Islet of Langerhans (tissue), 1 donor: ENCODE measurements around the gene ZBTB7C.

ENCODE experiments used
- FAIRE-seq: peaks from one replicate; lab custom pipeline; 2011; peaks lifted over from hg19 to GRCh38; lab: Jason Lieb, UNC

Gene ZBTB7C

DNA sequence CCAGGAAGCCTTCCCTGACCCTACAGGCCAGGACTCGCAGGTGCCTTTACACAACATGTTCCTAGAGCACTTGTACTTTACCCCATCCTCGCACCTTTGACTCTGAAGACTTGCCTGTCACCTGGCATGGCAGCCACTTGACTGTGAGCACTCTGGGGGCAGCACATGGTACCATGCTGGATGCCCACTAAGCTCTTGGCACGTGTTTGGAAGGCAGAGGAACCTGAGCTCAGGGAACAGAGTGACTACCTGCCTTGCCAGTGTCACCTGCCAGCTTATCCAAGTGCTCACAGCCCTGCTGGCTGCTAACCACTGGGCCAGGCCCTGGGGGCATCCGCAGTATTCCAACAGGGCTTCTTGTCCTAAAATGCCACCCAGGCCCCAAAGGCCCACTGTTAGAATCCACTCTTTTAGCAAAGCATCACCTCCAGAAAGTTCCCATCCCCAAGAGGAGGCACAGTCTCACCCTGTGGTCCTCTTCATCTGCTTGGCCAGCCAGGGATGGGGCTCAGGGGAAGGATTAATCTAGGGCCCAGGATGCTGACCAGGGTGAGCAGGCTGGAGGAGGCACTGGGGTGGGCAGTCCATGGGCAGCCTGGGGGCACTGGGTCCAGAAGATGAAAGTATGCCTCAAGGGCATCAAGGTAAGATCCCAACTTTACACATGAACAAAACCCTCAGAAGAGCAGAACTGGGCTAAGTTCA is 57.0 kb downstream of the ZBTB7C start:
- FAIRE-seq: no peak

DNA sequence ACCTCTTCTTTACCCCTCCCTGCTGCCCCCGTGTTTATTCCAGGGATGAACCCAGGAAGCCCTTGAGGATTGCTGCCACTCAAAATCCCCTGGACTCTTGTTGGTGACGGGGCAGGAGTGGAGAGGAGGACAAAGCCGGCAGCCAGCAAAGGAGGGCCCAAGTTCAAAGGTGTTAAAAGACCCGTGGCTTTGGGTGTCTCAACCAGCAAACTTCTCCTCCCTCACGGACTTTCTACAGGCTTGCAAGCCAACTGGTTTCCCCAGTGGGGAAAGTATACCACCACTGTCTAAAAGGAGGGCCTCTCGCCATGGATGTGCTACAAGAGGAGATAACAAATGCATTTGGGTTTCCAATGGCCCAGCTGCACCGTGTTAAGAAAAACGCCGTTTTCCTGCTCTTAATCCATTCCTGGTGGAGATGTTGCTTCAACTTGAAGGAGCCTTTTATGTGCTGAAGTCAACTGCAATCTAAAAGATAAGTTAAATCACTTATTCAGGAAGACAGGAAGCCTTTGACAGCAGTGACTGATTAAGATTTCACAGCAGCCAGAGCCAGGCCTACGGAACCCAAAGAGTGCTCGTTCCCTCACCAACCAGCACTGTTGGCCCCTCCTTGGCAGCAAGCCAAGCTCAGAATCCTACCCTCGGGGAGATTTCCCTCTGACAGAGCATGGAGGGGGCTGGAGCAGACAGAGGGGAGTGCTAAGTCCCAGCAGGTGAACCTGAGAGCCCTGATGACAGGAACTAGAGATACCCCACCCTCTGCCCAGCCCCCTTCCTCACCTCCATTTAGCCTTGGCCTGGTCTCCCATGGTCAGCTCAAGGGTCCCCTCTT is 57.8 kb downstream of the ZBTB7C start:
- FAIRE-seq: no peak

DNA sequence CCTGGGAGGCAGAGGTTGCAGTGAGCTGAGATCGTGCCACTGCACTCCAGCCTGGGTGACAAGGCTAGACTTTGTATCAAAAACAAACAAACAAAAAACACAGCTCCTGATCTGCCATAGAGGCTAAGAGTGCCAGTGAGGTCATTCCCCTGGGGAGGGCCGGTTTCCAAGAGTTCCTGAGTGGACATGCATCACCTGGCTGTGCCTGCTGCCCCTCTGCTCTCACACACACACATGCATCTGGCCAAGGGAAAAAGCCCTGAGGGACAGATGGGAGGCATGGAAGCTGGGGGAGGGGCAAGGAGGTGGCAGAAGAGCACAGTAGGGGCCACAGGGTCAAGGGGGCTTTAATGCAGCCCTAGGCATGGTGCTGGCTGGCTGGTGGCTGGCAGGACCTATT is 60.4 kb downstream of the ZBTB7C start:
- FAIRE-seq: no peak

DNA sequence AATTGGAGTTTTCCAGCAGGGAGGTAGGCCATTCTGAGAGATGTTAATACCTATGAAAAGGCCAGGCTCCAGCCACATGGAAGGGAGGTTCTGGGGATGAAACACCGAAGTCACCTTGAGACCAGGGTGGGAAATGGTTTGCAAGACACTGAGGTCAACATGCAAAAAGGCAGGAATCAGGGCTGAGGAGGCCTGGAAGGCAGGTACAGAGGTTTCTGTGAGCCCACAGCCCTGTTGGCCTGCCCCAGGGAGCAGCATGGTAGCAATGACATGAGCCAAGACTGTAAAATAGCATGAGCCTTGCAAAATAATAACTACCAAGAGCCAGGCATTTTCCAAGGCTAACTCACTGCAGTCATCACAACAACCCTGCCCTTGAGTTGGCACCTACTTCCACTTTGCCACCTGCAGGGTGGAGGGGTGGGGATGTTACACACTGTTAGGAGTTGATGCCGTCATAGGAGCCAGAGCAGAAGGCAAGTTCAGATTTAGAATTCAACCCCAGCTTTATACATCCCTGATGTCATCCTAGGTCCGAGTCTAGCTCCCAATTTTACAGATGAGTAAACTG is 61.3 kb downstream of the ZBTB7C start:
- no peak for FAIRE-seq

DNA sequence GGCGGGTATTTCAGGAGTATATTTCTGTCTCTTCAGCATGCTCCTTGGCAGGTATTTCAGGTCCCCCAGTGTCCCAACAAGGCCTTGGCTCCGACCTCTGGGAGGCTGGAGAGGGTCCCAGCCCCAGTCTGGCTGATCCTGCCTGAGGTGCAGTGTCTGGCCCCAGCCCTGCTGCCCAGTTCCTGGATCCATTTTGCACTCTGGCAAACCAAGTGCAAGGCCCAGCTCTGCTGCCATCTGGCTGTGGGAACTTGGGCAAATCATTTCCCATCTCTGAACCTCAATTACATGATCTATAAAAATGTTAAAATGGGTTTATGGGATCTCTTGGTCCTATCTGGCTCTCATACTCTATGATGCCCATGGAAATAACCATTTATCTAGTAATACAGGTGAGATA is 63.6 kb downstream of the ZBTB7C start:
- FAIRE-seq: no peak

DNA sequence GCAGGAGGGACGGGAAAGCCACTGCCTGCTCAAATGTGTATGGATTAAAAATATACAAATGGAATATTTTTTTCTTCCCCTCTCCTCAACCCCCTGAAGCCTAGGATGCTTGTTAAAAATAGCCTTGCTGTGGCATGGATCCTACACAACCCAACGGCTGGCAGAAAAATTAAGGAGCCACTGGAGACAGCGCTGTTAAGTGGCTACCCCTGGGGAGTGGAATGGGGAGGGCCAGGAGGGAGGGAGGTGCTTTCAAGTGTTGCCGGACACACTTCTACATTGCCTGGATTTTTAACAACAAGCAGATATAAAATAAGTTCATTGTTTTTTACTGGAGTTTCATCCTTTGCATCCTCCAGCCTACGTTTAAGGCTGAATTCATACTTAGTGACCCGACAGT is 66.6 kb downstream of the ZBTB7C start:
- FAIRE-seq: no peak

DNA sequence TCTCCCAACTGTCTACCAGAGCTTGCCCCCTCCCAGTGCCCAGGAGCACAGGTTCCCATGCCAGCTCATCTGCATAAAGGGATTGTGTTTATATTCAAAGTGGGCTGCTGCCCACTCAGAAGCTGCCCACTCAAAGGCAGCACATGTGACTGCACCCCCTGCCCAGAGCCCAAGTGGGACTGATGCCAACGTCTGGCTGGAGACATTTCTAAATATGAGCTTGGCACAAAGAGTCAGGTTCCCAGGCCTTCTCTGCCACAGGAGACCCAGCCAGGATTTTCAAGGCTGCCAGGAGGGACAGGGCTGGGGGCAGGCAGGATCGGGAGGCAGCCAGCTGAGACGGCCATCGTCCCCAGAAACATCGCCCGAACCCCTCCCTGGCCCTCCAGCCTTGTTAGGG is 67.1 kb downstream of the ZBTB7C start:
- FAIRE-seq: no peak

DNA sequence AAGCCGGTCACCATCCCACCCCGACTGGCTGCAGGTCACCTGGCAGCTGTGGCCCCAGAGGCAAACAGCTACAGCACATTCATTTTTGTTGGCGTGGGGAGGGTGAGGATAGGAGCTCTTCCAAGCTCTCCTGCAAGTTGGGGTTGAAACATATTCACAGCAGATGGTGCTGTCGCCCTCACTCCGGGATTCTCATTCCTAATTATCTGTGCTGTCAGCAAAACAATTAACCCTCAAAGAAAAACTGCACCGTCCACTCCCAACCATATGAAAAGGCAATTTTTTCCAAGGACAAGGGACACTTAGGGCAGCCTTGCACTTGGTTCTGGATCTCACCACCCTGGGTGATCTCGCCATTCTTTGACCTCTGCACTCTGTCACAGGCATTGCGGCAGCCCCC is 68.6 kb downstream of the ZBTB7C start:
- no peak for FAIRE-seq

DNA sequence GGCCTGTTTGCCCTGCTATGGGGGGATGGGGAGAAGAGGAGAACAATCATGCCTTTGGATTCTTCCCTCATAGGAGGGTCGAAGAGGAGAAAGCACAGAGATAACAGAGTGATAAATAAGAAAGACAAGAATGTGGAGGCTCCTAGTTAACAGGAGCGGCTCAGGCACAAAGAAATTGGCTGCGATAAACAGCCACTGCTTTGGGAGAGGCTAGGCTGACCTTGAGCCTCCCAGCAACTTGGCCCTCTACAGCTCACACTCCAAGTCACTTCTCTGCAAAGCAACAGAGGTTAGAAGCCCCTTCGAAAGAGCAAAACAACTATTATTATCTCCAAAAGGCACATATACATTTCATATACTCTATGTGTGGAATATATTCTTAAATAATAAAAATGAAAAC is 69.5 kb downstream of the ZBTB7C start:
- no peak for FAIRE-seq

DNA sequence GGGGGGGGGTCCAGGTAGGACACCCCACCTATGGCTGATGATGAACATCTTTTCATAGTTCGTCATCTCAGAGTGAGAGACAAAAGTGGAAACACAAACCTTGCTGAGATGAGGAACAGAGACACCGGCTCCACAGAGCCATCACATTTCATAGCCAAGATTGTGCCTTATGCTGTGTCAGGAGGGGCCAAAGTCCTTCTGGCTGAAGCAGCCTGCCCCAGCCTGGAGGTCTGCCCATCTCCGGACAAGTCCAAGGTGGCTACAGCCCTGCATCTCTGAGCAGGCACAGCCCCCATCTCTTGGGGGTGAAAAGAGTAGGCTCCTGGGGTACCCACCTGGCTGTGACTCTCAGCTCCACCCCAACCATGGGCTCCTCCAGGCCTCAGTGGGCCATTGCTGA is 70.3 kb downstream of the ZBTB7C start:
- no peak for FAIRE-seq

DNA sequence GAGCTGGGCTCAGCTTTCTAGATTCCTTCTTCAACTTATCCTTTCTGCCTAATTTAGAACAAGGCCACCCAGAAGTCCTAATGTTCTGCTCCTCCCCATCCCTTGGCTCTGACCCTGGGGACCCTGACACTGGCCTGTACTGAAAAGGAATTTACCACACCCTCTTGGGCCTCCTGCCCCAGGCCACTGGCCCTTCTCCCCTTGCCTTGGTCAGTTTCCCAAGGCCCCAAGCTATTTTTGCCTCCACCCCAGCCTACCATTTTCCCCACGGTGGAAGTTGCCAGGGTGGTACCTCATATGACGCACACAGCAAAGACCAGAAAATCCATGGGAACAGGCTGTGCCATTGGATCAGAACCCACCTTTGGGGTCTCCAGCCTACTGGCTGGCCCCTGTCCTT is 72.1 kb downstream of the ZBTB7C start:
- FAIRE-seq: no peak

DNA sequence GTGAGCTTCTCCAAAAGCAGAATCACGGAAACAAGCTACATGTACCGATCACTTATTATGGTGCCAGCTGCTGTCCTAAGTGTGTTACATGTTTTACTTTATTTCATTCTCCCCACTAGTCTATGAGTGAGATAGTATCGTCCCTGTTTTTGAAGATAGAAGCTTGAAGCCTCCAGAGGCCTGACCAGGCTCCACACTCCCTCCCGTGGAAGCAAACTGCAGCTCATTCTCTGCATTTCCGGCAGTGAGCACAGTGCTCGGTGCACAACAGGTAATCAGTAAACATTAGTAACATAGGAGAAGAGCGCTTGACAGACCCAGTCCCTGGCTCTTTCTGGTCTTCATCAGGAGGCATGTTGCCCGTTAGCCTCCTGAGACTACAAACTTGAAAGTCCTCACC is 72.9 kb downstream of the ZBTB7C start:
- no peak for FAIRE-seq

DNA sequence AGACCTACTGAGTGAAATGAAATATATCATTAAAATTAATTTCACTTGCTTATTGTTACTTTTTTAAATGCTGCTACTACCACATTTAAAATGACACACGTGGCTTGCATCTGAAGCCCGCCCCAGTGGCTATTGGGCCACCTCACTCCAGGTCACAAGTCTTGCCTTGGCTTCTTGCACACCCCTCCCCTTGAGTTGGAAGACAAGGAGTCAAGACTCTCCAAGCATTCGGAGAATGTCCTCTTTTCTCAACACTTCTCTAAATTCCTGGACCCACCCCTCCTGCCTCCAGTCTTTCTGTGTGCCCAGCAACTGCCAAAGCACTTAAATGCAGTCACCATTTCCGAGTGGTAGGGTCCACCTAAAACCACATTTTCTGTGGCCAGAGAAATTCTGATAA is 73.4 kb downstream of the ZBTB7C start:
- FAIRE-seq: no peak

DNA sequence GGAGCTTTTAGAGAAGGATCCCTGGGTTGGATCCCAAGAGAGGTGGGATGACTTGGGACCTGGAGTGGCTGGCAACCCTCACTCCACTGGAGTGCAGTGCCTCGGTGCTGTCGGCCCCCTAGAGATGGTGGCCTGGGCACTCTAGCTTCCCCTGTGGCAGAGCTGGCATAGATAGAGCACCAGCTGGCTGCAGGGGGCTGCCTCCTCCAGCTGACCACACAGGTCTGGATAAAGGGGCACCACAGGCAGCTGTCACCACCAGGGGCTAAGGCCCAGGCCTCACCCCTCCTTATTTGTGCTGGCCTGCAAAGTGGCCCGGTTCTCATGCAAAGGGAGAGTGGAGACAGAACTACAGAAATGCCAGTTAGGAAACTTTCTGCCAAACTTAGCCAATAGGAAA is 74.3 kb downstream of the ZBTB7C start:
- no peak for FAIRE-seq

DNA sequence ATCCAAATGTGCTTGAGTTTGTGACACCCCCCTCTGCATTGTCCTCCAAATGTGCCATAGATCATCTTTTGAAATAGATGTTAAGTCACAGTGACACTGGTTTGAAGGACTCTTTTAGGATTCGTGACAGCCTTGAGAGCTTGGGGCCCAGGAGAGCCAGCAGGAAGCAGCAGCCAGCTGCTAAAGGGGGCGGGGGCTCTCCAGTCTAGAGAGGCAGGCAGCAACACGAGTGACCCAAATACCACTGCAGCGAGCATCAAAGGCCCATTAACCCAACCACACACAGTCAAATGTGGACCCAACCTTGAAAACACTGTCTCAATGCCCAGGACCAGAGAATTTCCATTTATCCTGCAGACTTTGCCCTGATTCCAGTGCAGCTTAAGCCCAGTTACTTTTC is 75.6 kb downstream of the ZBTB7C start:
- no peak for FAIRE-seq

DNA sequence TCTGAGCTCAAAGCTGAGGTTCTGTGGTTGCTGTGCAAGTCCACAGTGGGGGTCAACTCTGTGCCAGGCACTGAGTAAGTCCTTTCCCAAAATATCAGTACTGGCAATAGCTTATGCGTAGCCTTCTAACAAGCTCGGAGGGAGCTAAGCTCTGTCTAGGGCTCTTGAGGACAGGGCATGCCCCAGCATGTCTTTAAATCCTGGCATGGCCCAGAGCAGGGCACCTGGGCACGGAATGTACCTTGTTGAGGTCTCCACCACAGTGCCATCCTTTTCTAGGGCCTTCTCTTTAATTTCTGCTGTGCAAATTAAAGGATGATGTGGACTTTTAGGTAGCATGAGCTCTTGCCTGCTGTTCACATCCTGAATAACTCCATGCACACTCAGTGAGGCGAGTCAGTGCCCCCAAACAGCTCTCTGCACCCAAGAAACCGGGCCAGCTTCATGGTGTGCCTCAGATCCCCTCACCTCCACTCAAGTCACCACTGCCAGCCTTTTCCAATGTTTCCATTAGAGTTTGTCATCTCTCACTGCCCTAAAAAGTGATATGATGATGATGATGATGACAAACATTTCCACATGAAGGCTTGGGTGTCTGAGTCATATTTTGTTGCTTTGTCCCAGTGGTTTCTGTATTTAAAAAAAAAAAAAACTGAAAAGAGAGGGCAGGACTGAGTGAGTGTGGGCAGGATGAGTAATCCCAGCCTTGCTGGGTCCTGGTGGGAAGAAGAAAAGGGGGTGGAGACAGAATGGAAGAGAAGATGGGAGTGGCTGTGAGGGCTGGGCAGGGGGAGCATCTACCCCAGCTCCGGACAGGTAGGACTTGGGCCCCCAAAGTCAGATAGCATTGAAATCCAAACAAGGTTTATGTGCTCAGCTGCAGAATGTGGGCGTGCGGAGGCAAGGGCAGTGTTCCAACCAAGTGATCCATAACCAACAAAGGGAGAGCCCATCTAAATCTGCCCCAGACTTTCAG is 78.9 kb downstream of the ZBTB7C start:
- no peak for FAIRE-seq

DNA sequence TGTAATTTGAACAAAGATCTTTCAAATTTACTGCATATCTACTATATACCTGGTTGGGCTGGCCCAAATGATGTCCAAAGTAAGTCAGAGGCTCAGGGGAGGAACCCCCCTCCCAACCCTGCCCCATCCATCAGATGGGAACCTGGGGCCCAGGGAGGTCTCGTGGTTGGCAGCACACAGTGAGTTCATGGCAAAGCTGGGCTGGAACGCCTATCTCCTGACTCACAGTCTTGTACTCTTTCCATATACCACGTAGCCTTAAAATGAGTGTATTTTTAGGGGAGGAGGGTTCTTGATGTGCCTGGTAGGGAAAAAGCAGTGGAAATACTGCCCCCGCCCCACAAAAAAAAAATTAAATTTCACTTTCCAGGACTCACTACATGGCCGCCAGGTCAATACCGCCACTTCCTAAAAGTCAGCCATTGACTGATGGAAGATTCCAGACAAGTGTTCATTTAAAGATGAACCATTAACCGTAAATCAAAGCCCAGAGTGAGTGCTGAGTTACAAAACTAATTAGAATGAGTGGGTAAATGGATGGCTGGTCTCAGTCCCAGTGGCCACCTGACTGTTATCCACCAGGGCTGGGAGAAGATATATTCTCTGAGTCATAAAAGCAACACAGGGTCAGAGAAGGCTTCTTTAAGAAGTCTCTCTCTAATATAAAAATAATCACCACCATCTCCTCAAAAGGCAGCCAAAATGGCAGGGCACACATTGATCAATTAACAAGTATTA is 80.5 kb downstream of the ZBTB7C start:
- FAIRE-seq: no peak

DNA sequence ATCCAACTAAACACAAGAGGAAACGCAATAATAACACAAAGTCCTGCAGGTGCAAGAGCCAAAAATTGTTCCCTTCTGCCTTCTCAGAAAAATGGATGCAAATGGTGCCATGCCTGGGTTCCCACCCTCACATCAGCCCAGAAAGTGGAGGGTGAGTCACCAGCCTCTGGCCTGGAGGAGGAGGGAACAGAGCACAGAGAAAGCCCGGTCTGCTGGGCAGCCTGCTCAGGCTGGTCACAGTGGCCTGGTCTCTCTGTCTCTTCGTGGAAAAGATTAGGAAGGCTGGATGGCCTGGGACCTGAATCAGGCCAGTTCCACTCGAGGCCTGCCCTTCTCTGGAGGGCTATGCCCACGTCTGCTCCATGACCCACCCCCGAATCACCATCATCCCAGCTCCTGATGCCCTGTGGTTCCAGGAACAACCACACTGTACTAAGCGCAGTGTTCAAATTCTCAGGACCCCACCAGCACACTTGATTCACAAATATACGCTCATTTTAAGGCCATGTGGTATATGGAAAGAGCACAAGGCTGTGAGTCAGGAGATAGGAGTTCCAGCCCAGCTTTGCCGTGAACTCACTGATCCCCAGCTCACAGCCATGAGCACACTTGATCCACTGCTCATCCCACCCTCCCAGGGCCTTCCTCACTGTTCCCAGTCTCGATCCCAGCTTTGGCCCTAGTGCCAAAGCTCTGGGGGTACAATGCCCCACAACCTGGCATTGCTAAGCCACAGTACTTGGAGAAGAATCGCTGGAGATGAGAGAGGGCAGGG is 82.1 kb downstream of the ZBTB7C start:
- no peak for FAIRE-seq

DNA sequence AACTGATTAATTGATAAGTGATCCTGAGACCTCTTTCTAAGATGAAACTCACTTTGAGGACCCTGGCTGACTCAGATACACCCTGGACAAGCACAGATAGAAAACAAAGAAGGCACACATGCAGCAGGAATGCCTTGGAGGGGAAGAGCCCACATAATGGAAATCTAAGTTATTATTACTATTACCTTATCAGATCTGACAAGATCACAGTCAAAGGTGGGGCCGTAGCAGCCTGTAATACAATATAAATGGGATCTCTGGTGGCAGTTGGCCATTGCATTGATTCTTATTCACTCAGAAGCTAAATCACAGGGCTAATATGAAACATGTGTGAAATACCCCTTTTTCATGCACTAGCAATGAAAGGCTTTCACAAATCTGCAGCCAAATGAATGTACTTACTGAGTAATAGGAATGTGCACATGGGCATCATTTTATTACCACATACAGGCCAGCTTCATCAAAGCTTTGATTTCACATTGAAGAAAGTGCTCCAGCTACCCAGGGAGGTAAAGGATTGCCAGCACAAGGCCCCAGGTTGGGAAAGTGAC is 84.0 kb downstream of the ZBTB7C start:
- no peak for FAIRE-seq

DNA sequence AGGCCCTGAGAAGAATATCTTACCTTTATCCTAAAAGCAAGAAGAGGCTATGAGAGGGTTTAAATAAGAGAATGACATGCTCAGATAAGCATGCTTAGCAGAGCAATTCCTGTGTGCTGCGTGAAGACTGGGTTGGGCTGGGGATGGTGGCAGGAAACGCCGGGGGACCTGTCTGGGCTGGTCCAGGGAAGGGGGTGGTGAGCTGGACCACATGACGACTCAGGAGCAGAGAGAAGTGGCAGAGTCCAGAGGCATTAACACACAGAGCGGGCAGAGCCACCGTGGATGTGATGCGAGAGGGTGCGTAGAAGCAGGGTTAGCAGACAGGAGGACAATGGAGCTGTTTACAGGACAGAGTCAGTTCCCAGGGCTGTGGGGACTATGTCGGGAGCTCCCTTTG is 84.5 kb downstream of the ZBTB7C start:
- no peak for FAIRE-seq

DNA sequence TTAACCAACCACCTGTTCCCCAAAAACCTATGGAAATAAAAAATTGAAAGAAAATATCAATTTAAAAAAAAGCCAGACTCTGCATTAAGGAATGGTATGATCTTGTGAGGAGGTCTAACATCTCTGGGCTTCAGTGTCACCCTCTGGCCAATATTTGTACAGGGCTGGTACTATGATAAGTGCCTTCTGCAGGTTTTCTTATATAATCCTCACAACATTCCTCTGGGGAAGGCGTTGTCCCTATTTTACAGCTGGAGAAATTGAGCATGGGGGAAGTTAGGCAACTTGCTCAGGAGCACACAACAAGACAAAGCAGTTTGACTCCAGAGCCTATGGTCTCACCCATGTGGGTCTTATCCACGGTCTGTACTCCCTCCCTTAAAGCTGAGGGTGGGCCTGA is 86.0 kb downstream of the ZBTB7C start:
- no peak for FAIRE-seq
